ENCODE results near the gene BCLAF3. TPM values are rescaled to one million over a fixed set of nuclear protein-coding genes. Genes with fewer than 3 reads are reported as not detected.

BCLAF3 gene
- total RNA-seq, 1 experiment from 2014 or later, result 8.1 TPM

GRCh38 chrX:19956306-19956705, 34.6 kb downstream of the BCLAF3 start:
- no peak for ATAC-seq
- TF ChIP-seq ZNF317 (CRISPR knock-in tag; IDR thresholded peaks at IDR 0.05; ENCODE audit: borderline replicate concordance, low read depth) (no peak), GABPB1 (CRISPR knock-in tag; IDR thresholded peaks at IDR 0.05) (no peak), PRRX2 (CRISPR knock-in tag; IDR thresholded peaks at IDR 0.05) (no peak)
- Mint-ChIP-seq H3K9me3 (no peaks in the 10 kb centered on the region), H3K27ac (no peak overlapping the region), H3K4me3 (no peak overlapping the region), H3K27me3 (ENCODE audit: low read depth) (no peaks in the 10 kb centered on the region), H3K36me3 (no peaks in the 10 kb centered on the region), H3K4me1 (peaks cover 6% of the 10 kb centered on the region)
- DNase-seq (ENCODE audit: low spot score), result no peak
- ChIA-PET CTCF (no interaction called here), POLR2A (no interaction called here)

- H3K27ac Mint-ChIP-seq, result no peak overlapping the region
- H3K4me1 Mint-ChIP-seq, result no peaks in the 10 kb centered on the region
- ChIA-PET CTCF (no interaction called here), POLR2A (no interaction called here)
- H3K27me3 Mint-ChIP-seq (ENCODE audit: low read depth), result no peaks in the 10 kb centered on the region
- DNase-seq (ENCODE audit: low spot score) (no peak), ATAC-seq (no peak)
- 0 out of 2 replicates have a peak, but pooled peaks cover 4% of the 10 kb centered on the region for H3K36me3 Mint-ChIP-seq
- no peak overlapping the region for H3K4me3 Mint-ChIP-seq
- TF ChIP-seq ATF1 (CRISPR knock-in tag; IDR thresholded peaks at IDR 0.05), result no peak
- TF ChIP-seq FOXJ3 (CRISPR knock-in tag; IDR thresholded peaks at IDR 0.05; ENCODE audit: borderline replicate concordance), result no peak
- no peak for TF ChIP-seq HMGXB4 (CRISPR knock-in tag; IDR thresholded peaks at IDR 0.05)
- TF ChIP-seq ERG (CRISPR knock-in tag; IDR thresholded peaks at IDR 0.05), result no peak
- TF ChIP-seq ZNF281 (CRISPR knock-in tag; IDR thresholded peaks at IDR 0.05), result no peak
- no peak for TF ChIP-seq FOXP1 (CRISPR knock-in tag; IDR thresholded peaks at IDR 0.05; ENCODE audit: borderline replicate concordance)
- no peak for TF ChIP-seq ZNF423 (CRISPR knock-in tag; IDR thresholded peaks at IDR 0.05)
- TF ChIP-seq ZNF138 (CRISPR knock-in tag; conservative IDR thresholded peaks at IDR 0.05), result no peak
- no peak for TF ChIP-seq SP1 (CRISPR knock-in tag; conservative IDR thresholded peaks at IDR 0.05)
- no peak for TF ChIP-seq HMGA2 (CRISPR knock-in tag; IDR thresholded peaks at IDR 0.05)
- no peak for TF ChIP-seq IRF2 (CRISPR knock-in tag; IDR thresholded peaks at IDR 0.05; ENCODE audit: borderline replicate concordance, low read depth)
- TF ChIP-seq ZNF671 (CRISPR knock-in tag; IDR thresholded peaks at IDR 0.05), result no peak
- no peak for TF ChIP-seq ESRRA (CRISPR knock-in tag; IDR thresholded peaks at IDR 0.05; ENCODE audit: borderline replicate concordance)
- no peak for TF ChIP-seq NR1H2 (CRISPR knock-in tag; IDR thresholded peaks at IDR 0.05)
- TF ChIP-seq JAZF1 (CRISPR knock-in tag; IDR thresholded peaks at IDR 0.05), result no peak
- TF ChIP-seq ZMAT4 (CRISPR knock-in tag; IDR thresholded peaks at IDR 0.05), result no peak
- no peak for TF ChIP-seq ZNF532 (CRISPR knock-in tag; IDR thresholded peaks at IDR 0.05; ENCODE audit: borderline replicate concordance)
- no peaks in the 10 kb centered on the region for H3K9me3 Mint-ChIP-seq
Observed at GRCh38 chrX:19955306-19955705, 35.6 kb downstream of the BCLAF3 start.

Data from WTC11 (cell line).